ENCODE measurements around the gene WDR73. TPM values are rescaled to one million over a fixed set of nuclear protein-coding genes. Genes with fewer than 3 reads are reported as not detected.

WDR73 gene
- total and polyA plus RNA-seq, 2 of the 4 experiments (the other 2 are of a cell fraction): 21.5 to 25.5 TPM

GRCh38 chr15:84620626-84621025 is 33.5 kb downstream of the WDR73 start:
- Histone ChIP-seq H3K56ac (ENCODE audit: extremely low read depth, insufficient read depth, low read length) (no peak overlapping the region), H3K36me3 (ENCODE audit: control insufficient read depth, insufficient read depth, low read length) (peaks cover 33% of the 10 kb centered on the region), H4K5ac (ENCODE audit: low read depth, low read length) (no peak overlapping the region), H4K8ac (ENCODE audit: low read depth in 2 of 2, low read length in 2 of 2) (no peak overlapping the region), H2AFZ (replicated peaks; ENCODE audit: low read length, poor library complexity) (no peak overlapping the region), H3K4me2 (ENCODE audit: low read depth, low read length) (no peak overlapping the region), H3K18ac (ENCODE audit: low read depth, low read length) (no peak overlapping the region), H2AK5ac (ENCODE audit: low read depth, low read length) (no peak overlapping the region), H3K9ac (ENCODE audit: low read depth, low read length) (no peak overlapping the region), H3K14ac (replicated peaks; ENCODE audit: low read depth, low read length) (no peak overlapping the region), H3K9me1 (ENCODE audit: insufficient read depth, low read length) (no peaks in the 10 kb centered on the region), H2BK120ac (ENCODE audit: low read depth, low read length) (no peak overlapping the region), H3K23ac (ENCODE audit: low read depth, low read length) (no peak overlapping the region), H2AK9ac (replicated peaks; ENCODE audit: low read depth, low read length, poor library complexity) (no peak overlapping the region), H3K4ac (ENCODE audit: low read depth, low read length) (no peak overlapping the region), H3K79me1 (ENCODE audit: low read depth in 1 of 2, low read length in 2 of 2) (peaks cover 19 to 21% of the 10 kb centered on the region in 2 experiments), H4K91ac (ENCODE audit: insufficient read depth, low read depth, low read length) (no peak overlapping the region), H4K20me1 (ENCODE audit: insufficient read depth, low read length) (no peaks in the 10 kb centered on the region), H2BK20ac (ENCODE audit: low read depth, low read length) (no peak overlapping the region), H3K4me1 (ENCODE audit: control insufficient read depth, insufficient read depth, low read length) (no peaks in the 10 kb centered on the region), H3K27me3 (ENCODE audit: control insufficient read depth, insufficient read depth, low read length) (no peaks in the 10 kb centered on the region), H3K9me3 (ENCODE audit: control insufficient read depth, insufficient read depth, low read length) (peaks cover 28% of the 10 kb centered on the region), H2BK5ac (ENCODE audit: low read depth, low read length, poor library complexity, severe bottlenecking) (no peak overlapping the region), H2BK15ac (ENCODE audit: low read depth, low read length) (no peak overlapping the region), H3K27ac (ENCODE audit: insufficient read depth, low read length) (no peak overlapping the region), H3K4me3 (ENCODE audit: insufficient read depth, low read depth, low read length) (no peak overlapping the region)
- CTCF ChIA-PET: no interaction called here
- intact Hi-C loops (cut with micrococcal nuclease): no loop called here
- no peak for ATAC-seq (ENCODE audit: low read depth)
- whole genome bisulfite sequencing, 2 experiments (ENCODE audit: extremely low coverage in 2 of 2, insufficient read length in 1 of 2): 100% methylated on average over 1 of the region's 8 CpGs; no CpG with 5 or more reads in 1 of the 2 experiments
- dilution Hi-C loops (cut with HindIII; ENCODE audit: low sequenced_read_pairs, unreplicated experiment): no loop called here
- POLR2A ChIA-PET (ENCODE audit: unreplicated experiment): no interaction called here
- no TSS peak for BruUV-seq (replicated peaks)
- in situ Hi-C loops (cut with MboI; ENCODE audit: low sequenced_read_pairs): no loop called here
- no peak for DNase-seq
- TF ChIP-seq CTCF (conservative IDR thresholded peaks at IDR 0.05; ENCODE audit: low read depth, low read length) (no peak), MAZ (IDR thresholded peaks at IDR 0.05; ENCODE audit: borderline replicate concordance, low read depth, low read length) (no peak), RAD21 (IDR thresholded peaks at IDR 0.05; ENCODE audit: low read length) (no peak), MXI1 (IDR thresholded peaks at IDR 0.05; ENCODE audit: borderline replicate concordance, low read depth, low read length) (no peak), RFX5 (IDR thresholded peaks at IDR 0.05; ENCODE audit: low read depth, low read length) (no peak), FOS (IDR thresholded peaks at IDR 0.05; ENCODE audit: low read depth, low read length) (no peak), BHLHE40 (IDR thresholded peaks at IDR 0.05; ENCODE audit: low read depth, low read length) (no peak), CHD1 (IDR thresholded peaks at IDR 0.05; ENCODE audit: low read depth, low read length) (no peak), ELK1 (IDR thresholded peaks at IDR 0.05; ENCODE audit: borderline replicate concordance, low read depth, low read length) (no peak)
